22Rv1 (cell line): ENCODE data around the gene SPTAN1.

Experiments
- CTCF ChIP-seq: fragments of 450-650 bp; IDR thresholded peaks from 2 replicates; pipeline ENCODE4 v1.5.1; 2017; ENCODE audit warnings: mild to moderate bottlenecking
- ZFX ChIP-seq: fragments of 450-650 bp; IDR thresholded peaks from 2 replicates; pipeline ENCODE4 v1.6.1; 2017; ENCODE audit warnings: antibody characterized with exemption, borderline replicate concordance

GRCh38 chr9:128654481-128654880 is 102.1 kb downstream of the SPTAN1 start:
- no peak for TF ChIP-seq CTCF
- TF ChIP-seq ZFX, result no peak
